UCSD-AML1 (cell line): ENCODE results near the gene C5orf63.
"Not testable (repeated sequence)": the region's sequence is repeated elsewhere in the genome, so short reads cannot be mapped to it uniquely, and the experiment has no call there.

ENCODE experiments used
- DNase-seq: peaks from one replicate; lab custom pipeline; 2025; ENCODE audit not compliant: unreplicated experiment; lab: John Stamatoyannopoulos, UW

Gene C5orf63

GRCh38 chr5:127010362-127010761 lies 62.9 kb downstream of the C5orf63 start:
- DNase-seq = no peak

GRCh38 chr5:127009784-127010183 lies 63.5 kb downstream of the C5orf63 start:
- DNase-seq = no peak

DNA sequence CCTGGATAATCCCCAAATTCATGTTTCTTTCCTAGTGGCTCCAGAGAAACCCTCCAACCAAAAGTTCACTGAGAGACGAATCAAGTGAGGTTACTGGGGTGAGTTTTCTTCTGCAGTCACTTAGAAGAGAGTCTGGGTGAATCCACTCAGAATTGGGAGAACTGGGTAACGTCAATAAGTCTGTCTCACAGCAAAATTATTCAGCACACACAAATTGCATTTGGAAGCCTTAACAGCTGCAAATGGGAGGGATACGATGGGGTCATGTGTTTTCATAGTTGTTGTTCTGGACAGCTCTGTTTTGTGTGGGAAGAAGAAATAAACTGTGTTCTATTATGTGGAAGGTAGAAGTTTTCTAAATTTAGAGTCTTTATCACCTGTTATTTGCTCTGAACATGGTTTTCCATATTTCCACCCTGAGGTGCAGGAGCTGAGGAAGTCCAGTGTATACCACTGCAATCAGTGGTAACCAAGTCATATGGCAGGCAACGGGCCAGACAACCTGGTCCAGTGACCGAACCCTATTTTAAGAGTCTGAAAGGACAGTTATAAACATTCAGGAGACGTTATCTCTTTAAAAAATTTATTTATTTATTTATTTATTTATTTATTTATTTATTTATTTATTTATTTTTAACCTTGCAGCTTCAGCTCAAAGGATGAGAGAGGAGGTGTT lies 64.9 kb downstream of the C5orf63 start:
- DNase-seq = no peak

DNA sequence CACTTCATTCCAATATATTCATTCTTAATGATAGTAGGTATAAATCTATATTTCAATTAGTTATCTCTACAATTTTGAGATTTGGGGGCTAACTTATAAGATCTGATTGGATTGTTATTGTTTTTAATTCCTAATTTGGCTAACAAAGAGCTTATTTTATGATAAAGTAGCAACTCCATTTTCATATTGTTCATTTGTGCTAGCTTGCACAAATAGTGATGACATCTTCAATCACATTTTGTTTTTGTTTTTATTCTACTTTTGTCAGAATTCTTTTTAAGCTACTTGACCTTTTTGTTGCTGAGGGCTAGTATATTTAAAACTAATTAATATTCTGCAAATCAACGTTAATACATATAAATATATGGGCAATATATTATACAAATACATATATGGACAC lies 65.8 kb downstream of the C5orf63 start:
- DNase-seq = no peak

DNA sequence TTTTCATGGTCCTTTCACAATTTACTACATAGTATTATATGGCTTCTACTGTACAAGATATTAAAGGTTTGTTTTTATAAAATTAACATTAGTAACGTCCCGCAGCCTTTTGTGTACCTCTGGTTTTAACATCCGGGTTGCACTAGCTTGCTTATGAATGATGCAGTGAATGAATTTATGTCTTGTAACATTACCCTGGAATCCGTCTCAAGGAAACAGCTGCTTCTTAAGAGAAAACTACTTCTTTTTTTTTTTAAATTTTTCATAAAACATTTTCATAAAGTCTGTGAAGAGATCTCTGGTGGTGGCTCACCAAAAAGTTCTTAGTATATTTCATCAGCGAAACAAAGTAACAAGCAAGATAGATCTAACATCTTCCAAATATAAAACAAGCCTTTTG lies 66.6 kb downstream of the C5orf63 start:
- no peak for DNase-seq

GRCh38 chr5:127005282-127005681 lies 68.0 kb downstream of the C5orf63 start:
- not testable (repeated sequence) for DNase-seq

GRCh38 chr5:127004721-127005120 lies 68.6 kb downstream of the C5orf63 start:
- no peak for DNase-seq

GRCh38 chr5:127003798-127004495 lies 69.4 kb downstream of the C5orf63 start:
- DNase-seq = no peak

- DNase-seq = no peak
Measured at GRCh38 chr5:127002390-127002789, 70.9 kb downstream of the C5orf63 start.

DNA sequence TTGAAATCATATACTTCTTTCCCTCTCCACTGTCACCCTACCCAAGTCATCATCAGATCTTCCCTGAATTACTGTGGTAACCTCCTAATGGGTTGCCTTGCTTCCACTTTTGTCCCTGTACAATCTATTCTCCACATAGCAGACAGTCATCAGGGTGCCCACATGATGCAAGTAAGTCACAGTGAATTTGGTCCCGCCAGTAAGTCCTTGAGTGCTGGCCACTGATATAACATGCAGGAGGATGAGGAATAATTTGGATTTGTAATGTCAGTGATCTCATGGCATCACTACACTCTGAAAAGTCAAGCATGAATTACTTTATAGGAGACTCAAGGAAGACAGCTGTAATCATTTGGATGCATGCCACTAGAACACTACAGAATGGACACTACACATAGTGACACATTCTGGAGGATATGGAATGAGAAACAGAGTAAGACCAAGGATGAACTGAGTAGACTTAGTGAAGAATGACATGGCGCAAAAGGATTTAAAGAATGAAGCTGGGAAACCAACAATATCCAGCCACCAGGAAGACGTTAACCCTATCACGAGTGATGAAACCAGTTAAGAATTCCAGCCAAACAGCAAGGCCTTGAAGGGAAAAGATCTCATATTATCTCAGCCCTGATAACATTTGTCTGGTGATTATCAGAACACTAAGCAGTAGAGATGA lies 71.5 kb downstream of the C5orf63 start:
- no peak for DNase-seq
